GM18520 (cell line): Measurements from ENCODE around the gene CYP27B1.
"Not testable (repeated sequence)": the region's sequence is repeated elsewhere in the genome, so short reads cannot be mapped to it uniquely, and the experiment has no call there.

ENCODE experiments used
- ATAC-seq: cut with Tn5 transposase; IDR thresholded peaks from one replicate; pipeline ENCODE4 v1.9.1; 2021; ENCODE audit not compliant: unreplicated experiment

The CYP27B1 gene

GRCh38 chr12:57723630-57723962 lies 43.3 kb downstream of the CYP27B1 start:
- ATAC-seq = no peak

GRCh38 chr12:57722716-57723629 lies 43.9 kb downstream of the CYP27B1 start:
- no peak for ATAC-seq

- ATAC-seq = not testable (repeated sequence)
These were observed 44.9 kb downstream of the CYP27B1 start for GRCh38 chr12:57721846-57722608.

DNA sequence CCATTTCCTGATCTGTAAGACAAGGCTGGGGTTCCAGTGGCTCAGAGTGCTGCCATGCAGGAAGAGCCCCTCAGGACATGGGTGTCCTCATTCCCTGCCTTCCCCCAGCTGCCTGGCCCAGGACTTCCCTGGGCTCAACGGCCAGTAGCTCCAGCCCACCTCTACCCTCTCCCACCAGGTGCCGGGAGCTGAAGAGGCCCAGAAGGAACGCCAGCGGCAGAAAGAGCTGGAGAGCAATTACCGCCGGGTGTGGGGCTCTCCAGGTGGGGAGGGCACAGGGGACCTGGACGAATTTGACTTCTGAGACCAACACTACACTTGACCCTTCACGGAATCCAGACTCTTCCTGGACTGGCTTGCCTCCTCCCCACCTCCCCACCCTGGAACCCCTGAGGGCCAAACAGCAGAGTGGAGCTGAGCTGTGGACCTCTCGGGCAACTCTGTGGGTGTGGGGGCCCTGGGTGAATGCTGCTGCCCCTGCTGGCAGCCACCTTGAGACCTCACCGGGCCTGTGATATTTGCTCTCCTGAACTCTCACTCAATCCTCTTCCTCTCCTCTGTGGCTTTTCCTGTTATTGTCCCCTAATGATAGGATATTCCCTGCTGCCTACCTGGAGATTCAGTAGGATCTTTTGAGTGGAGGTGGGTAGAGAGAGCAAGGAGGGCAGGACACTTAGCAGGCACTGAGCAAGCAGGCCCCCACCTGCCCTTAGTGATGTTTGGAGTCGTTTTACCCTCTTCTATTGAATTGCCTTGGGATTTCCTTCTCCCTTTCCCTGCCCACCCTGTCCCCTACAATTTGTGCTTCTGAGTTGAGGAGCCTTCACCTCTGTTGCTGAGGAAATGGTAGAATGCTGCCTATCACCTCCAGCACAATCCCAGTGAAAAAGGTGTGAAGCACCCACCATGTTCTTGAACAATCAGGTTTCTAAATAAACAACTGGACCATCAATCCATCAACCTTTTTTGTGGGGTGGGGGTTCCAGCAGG lies 46.0 kb downstream of the CYP27B1 start:
- ATAC-seq = no peak

DNA sequence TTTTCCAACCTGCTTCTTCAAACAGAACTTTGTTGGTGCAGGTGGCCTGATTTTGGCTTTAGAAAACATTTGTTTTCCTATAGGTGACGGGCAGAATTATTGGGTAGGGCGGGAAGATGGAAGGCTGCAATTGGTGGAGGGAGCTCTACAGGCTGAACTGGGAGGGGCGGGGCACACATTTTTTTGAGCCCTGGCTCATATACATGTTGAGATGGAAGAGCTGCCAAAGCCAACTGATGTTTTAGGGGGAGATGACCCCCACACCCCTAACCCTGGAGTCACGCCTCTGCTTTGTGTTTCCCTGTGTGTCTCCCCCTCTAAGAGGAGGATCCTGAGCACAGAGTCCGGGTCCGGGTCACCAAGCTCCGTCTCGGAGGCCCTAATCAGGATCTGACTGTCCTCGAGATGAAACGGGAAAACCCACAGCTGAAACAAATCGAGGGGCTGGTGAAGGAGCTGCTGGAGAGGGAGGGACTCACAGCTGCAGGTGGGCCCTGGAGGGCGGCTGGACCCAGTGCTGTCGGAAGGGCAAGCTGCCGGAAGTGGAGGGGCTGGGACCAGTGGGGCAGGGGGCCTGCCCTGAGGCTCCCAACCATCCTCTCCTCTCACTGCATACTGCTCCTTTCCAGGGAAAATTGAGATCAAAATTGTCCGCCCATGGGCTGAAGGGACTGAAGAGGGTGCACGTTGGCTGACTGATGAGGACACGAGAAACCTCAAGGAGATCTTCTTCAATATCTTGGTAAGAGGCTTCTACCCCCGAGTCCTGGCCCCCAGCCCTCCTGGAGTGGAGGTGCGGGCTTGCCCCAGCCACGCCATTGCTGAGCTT lies 46.9 kb downstream of the CYP27B1 start:
- no peak for ATAC-seq

DNA sequence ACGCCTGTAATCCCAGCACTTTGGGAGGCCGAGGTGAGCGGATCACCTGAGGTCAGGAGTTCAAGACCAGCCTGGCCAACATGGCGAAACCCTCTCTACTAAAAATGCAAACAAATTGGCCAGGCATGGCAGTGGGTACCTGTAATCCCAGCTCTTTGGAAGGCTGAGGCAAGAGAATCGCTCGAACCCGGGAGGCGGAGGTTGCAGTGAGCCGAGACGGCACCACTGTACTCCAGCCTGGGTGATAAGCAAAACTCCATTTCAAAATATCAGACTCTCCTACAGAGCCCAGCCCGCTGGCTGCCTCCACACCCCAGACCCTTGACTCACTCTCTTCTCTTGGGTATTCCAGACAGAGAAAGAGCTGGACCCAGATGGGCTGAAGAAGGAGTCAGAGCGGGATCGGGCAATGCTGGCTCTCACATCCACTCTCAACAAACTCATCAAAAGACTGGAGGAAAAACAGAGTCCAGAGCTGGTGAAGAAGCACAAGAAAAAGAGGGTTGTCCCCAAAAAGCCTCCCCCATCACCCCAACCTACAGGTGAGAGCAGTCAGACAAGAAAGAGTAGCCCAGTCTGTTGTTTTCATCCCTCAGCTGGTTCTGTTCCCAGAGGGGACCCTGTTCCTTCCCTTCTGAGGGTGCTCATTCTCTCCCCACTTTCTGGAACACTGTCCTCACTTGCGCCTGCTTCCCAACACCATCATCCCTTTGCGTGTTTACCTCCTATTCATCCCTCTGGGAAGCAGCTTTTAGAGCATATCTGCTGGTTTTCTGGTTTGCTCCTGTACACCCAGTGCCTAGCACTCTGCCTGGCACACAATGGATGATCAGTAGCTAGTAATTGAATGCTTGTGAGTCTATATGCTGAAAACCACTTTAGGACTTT lies 48.0 kb downstream of the CYP27B1 start:
- no peak for ATAC-seq

GRCh38 chr12:57717846-57718640 lies 48.8 kb downstream of the CYP27B1 start:
- no peak for ATAC-seq

DNA sequence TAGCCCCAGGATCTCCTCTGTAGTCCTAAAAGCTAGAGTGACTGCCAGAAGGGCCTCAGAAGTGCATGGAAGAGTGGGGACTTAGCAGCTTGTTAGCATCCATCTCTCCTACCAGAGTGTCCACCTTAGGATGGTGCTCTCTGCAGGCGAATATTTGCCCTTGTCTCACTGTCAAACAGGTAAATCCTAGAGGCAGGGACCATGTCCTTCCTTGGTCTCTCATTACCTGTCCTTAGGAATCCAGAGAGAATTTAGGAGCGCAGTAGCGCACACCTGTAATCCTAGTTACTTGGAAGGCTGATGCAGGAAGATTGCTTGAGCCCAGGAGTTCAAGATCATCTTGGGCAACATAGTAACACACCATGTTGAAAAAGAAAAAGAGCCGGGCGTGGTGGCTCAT lies 49.7 kb downstream of the CYP27B1 start:
- no peak for ATAC-seq

GRCh38 chr12:57716305-57716704 lies 50.6 kb downstream of the CYP27B1 start:
- no peak for ATAC-seq

- no peak for ATAC-seq
These were observed 51.1 kb downstream of the CYP27B1 start for GRCh38 chr12:57715786-57716185.

GRCh38 chr12:57715036-57715748 lies 51.7 kb downstream of the CYP27B1 start:
- ATAC-seq = not testable (repeated sequence)

DNA sequence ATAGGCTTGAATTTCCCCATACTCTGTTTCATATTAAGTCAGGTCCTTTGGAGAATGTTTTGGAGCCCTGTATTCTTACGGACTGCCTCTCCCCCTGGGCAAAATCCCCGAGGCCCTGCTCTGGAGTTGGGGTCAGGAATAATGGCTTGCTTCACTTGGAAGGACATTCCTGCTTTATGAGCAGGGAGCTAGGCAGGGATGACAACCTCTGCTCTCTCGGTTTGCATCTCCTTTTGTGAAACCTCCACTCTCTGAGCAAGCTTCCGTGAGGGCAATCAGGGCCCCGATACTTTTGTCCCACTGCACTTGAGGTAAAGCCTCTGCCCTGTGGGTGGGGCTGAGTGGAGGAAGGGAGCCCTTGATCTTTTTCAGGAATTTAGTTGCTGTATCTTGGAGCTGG lies 53.7 kb downstream of the CYP27B1 start:
- ATAC-seq = no peak

DNA sequence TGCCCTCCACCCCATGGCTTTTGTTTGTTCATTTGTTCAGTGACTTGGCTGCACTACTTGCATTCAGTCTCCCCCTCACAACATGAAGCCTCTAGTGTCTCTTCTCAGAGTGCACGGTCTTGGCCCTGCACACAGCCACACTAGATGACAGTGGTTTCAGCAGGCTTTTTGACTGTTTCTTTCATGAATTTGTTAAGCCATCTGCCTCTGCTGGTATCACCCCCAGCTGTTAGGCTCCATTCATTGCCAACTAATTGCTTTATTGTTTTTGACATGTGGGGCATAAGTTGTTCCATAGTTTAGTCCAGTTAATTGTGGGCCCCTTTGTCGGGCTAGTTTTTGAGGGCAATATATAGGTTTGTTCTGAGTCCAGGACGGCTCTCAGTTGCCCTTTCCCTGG lies 54.2 kb downstream of the CYP27B1 start:
- ATAC-seq = no peak
